H1 (cell line): ENCODE measurements around the gene RXRA. TPM values are rescaled to one million over a fixed set of nuclear protein-coding genes. Genes with fewer than 3 reads are reported as not detected.

Source experiments
- CTCF ChIA-PET: fragments of 300-600 bp; sonication (Branson Sonifier 250); formaldehyde crosslinking; loops from one replicate; lab custom pipeline; 2021; ENCODE audit not compliant: partially characterized antibody; lab: Charles Lee
- POLR2A ChIA-PET: fragments of 300-600 bp; sonication (Branson Sonifier 250); formaldehyde crosslinking; loops from one replicate; lab custom pipeline; 2021; ENCODE audit warnings: inconsistent platforms; ENCODE audit not compliant: partially characterized antibody; lab: Charles Lee
- DNase-seq, 2 experiments: peaks; one replicate each; pipeline versions ENCODE4 v3.0.0 to v3.0.0-alpha.2; 2010 to 2022; ENCODE audit warnings: low spot score in 2 of 2, low read depth in 1 of 2, mixed read lengths in 1 of 2
- FAIRE-seq: peaks from 2 replicates; lab custom pipeline; 2011; peaks lifted over from hg19 to GRCh38; lab: Jason Lieb, UNC
- H2AFZ ChIP-seq: 2 replicates; pipeline ENCODE4 v1.8.1; 2012; ENCODE audit warnings: low read length, inconsistent platforms
- H2AK5ac ChIP-seq: 2 replicates; pipeline ENCODE4 v1.6.1; 2013; ENCODE audit warnings: low read depth, low read length
- H2BK120ac ChIP-seq: replicated peaks from 2 replicates; pipeline ENCODE3; 2013; ENCODE audit warnings: low read depth, low read length, inconsistent platforms
- H2BK12ac ChIP-seq: 2 replicates; pipeline ENCODE4 v1.6.1; 2013; ENCODE audit warnings: low read depth, low read length
- H2BK15ac ChIP-seq: 2 replicates; pipeline ENCODE4 v1.6.1; 2013; ENCODE audit warnings: low read length
- H2BK20ac ChIP-seq: 2 replicates; pipeline ENCODE4 v1.6.1; 2013; ENCODE audit warnings: low read length
- H2BK5ac ChIP-seq: 2 replicates; pipeline ENCODE4 v1.6.1; 2013; ENCODE audit warnings: low read depth, low read length
- H3K14ac ChIP-seq: 2 replicates; pipeline ENCODE4 v1.6.1; 2013; ENCODE audit warnings: inconsistent platforms; ENCODE audit not compliant: insufficient read length
- H3K18ac ChIP-seq: 2 replicates; pipeline ENCODE4 v1.6.1; 2013; ENCODE audit warnings: low read length; ENCODE audit errors: extremely low read depth
- H3K23ac ChIP-seq: 2 replicates; pipeline ENCODE4 v1.6.1; 2013; ENCODE audit warnings: inconsistent platforms; ENCODE audit not compliant: insufficient read length
- H3K23me2 ChIP-seq: 2 replicates; pipeline ENCODE4 v1.6.1; 2013; ENCODE audit warnings: low read depth, low read length
- H3K27ac ChIP-seq: 2 replicates; pipeline ENCODE4 v1.6.1; 2011; ENCODE audit warnings: low read depth, low read length, inconsistent platforms
- H3K27me3 ChIP-seq, 4 experiments: replicated peaks in 1 of 4; 1 replicate in 1 of 4; 2 replicates in 3 of 4; pipeline versions ENCODE4 v1.6.1 to v1.8.1; 2011 to 2013; ENCODE audit warnings: low read length in 3 of 4, mild to moderate bottlenecking in 3 of 4, inconsistent platforms in 2 of 4, mixed read lengths in 2 of 4, moderate library complexity in 1 of 4; ENCODE audit not compliant: control insufficient read depth in 3 of 4, insufficient read depth in 3 of 4; ENCODE audit errors: extremely low read depth in 1 of 4
- H3K36me3 ChIP-seq, 4 experiments: 2 replicates each; pipeline versions ENCODE4 v1.6.1 to v1.8.1; 2011 to 2013; ENCODE audit warnings: mild to moderate bottlenecking in 4 of 4, low read length in 3 of 4, moderate library complexity in 2 of 4, control low read depth in 1 of 4, inconsistent platforms in 1 of 4; ENCODE audit not compliant: insufficient read depth in 4 of 4, control insufficient read depth in 2 of 4
- H3K4ac ChIP-seq: replicated peaks from 2 replicates; pipeline ENCODE3; 2013; ENCODE audit warnings: low read length, low read depth, mixed read lengths, inconsistent platforms; ENCODE audit not compliant: insufficient read length
- H3K4me1 ChIP-seq, 4 experiments: replicated peaks in 1 of 4; 1 replicate in 1 of 4; 2 replicates in 3 of 4; pipeline versions ENCODE4 v1.6.1 to v1.8.1; 2011 to 2013; ENCODE audit warnings: low read length in 3 of 4, inconsistent platforms in 2 of 4, mixed read lengths in 1 of 4; ENCODE audit not compliant: insufficient read depth in 4 of 4, control insufficient read depth in 3 of 4
- H3K4me2 ChIP-seq, 2 experiments: 2 replicates each; pipeline versions ENCODE4 v1.6.1 to v1.8.1; 2011 to 2013; ENCODE audit warnings: low read depth in 2 of 2, low read length in 2 of 2, control low read depth in 1 of 2, inconsistent platforms in 1 of 2, mild to moderate bottlenecking in 1 of 2; ENCODE audit not compliant: insufficient read depth in 1 of 2
- H3K4me3 ChIP-seq, 4 experiments: fragments of 200-600, 300-600 bp in 1 of 4; sonication (generic), shearing (Covaris generic), sonication (Bioruptor Twin) in 1 of 4; 2 replicates each; pipeline versions ENCODE4 v1.5.1 to v1.8.1; 2011 to 2016; ENCODE audit warnings: low read length in 4 of 4, low read depth in 3 of 4, control low read depth in 2 of 4, inconsistent platforms in 2 of 4, mild to moderate bottlenecking in 2 of 4, mixed read lengths in 1 of 4, moderate library complexity in 1 of 4; ENCODE audit not compliant: insufficient read depth in 2 of 4; ENCODE audit errors: extremely low read depth in 1 of 4
- H3K56ac ChIP-seq: replicated peaks from 2 replicates; pipeline ENCODE3; 2013; ENCODE audit warnings: low read depth, mild to moderate bottlenecking, mixed read lengths, low read length, inconsistent platforms; ENCODE audit not compliant: insufficient read length
- H3K79me1 ChIP-seq: 2 replicates; pipeline ENCODE4 v1.6.1; 2013; ENCODE audit warnings: low read depth, low read length, control low read depth
- H3K79me2 ChIP-seq, 2 experiments: 2 replicates each; pipeline versions ENCODE4 v1.6.1 to v1.8.1; 2012 to 2013; ENCODE audit warnings: low read length in 2 of 2, mild to moderate bottlenecking in 2 of 2, inconsistent platforms in 1 of 2; ENCODE audit not compliant: insufficient read depth in 2 of 2, control insufficient read depth in 1 of 2
- H3K9ac ChIP-seq, 4 experiments: replicated peaks in 1 of 4; 1 replicate in 1 of 4; 2 replicates in 3 of 4; pipeline versions ENCODE4 v1.6.1 to v1.8.1; 2011 to 2013; ENCODE audit warnings: low read depth in 3 of 4, low read length in 3 of 4, control low read depth in 2 of 4, mild to moderate bottlenecking in 2 of 4, moderate library complexity in 2 of 4, inconsistent platforms in 1 of 4; ENCODE audit errors: extremely low read depth in 1 of 4
- H3K9me3 ChIP-seq, 2 experiments: 2 replicates each; pipeline versions ENCODE4 v1.6.1 to v1.8.1; 2012 to 2013; ENCODE audit warnings: mild to moderate bottlenecking in 2 of 2, moderate library complexity in 2 of 2, control low read depth in 1 of 2, inconsistent platforms in 1 of 2, low read depth in 1 of 2, low read length in 1 of 2, mixed read lengths in 1 of 2; ENCODE audit not compliant: insufficient read depth in 2 of 2
- H4K20me1 ChIP-seq, 2 experiments: replicated peaks in 1 of 2; 2 replicates each; pipeline versions ENCODE3 to v1.8.1; 2011 to 2013; ENCODE audit warnings: inconsistent platforms in 2 of 2, low read length in 2 of 2, mild to moderate bottlenecking in 1 of 2; ENCODE audit not compliant: insufficient read depth in 2 of 2, control insufficient read depth in 1 of 2
- H4K5ac ChIP-seq: 2 replicates; pipeline ENCODE4 v1.6.1; 2013; ENCODE audit warnings: low read length, low read depth, mixed read lengths, inconsistent platforms; ENCODE audit not compliant: insufficient read length
- H4K8ac ChIP-seq: 2 replicates; pipeline ENCODE4 v1.8.0; 2013; ENCODE audit warnings: mild to moderate bottlenecking, moderate library complexity, low read length, inconsistent platforms; ENCODE audit not compliant: insufficient read depth; ENCODE audit errors: extremely low read depth
- H4K91ac ChIP-seq: replicated peaks from 2 replicates; pipeline ENCODE3; 2013; ENCODE audit warnings: low read length, mixed read lengths, inconsistent platforms; ENCODE audit not compliant: insufficient read length
- CEBPB ChIP-seq: IDR thresholded peaks from 2 replicates; pipeline ENCODE4 v1.6.1; 2012; ENCODE audit warnings: low read depth, low read length
- HDAC6 ChIP-seq: IDR thresholded peaks from one replicate; pipeline ENCODE4 v1.7.1; 2012; ENCODE audit warnings: low read depth, mild to moderate bottlenecking, inconsistent platforms, low read length, moderate library complexity
- NRF1 ChIP-seq: IDR thresholded peaks from 2 replicates; pipeline ENCODE4 v1.6.1; 2011; ENCODE audit warnings: mild to moderate bottlenecking, low read depth, low read length, improper control_type of control experiment
- RBBP5 ChIP-seq: IDR thresholded peaks from 2 replicates; pipeline ENCODE4 v1.7.1; 2012; ENCODE audit warnings: low read depth, mild to moderate bottlenecking, inconsistent platforms, low read length, moderate library complexity, borderline replicate concordance
- SIRT6 ChIP-seq: IDR thresholded peaks from one replicate; pipeline ENCODE4 v1.7.1; 2012; ENCODE audit warnings: low read length, inconsistent platforms
- TAF1 ChIP-seq: IDR thresholded peaks from 2 replicates; pipeline ENCODE4 v1.6.1; 2011; ENCODE audit warnings: mild to moderate bottlenecking, low read depth, low read length
- TBP ChIP-seq: IDR thresholded peaks from 2 replicates; pipeline ENCODE4 v1.6.1; 2011; ENCODE audit warnings: low read depth, low read length, improper control_type of control experiment
- TEAD4 ChIP-seq: IDR thresholded peaks from 2 replicates; pipeline ENCODE4 v1.6.1; 2012; ENCODE audit warnings: low read depth, low read length, inconsistent platforms, mixed read lengths
- WGBS, 2 experiments: shearing (Covaris generic) in 1 of 2; methylation state at CpG; one replicate each; pipeline versions ENCODE4 v1.1.6 to v1.1.7; 2013 to 2015; ENCODE audit warnings: low lambda C conversion rate in 2 of 2, mixed read lengths in 2 of 2, inconsistent platforms in 1 of 2, low coverage in 1 of 2, missing lambda C conversion rate in 1 of 2; ENCODE audit not compliant: insufficient replicate concordance in 2 of 2, insufficient coverage in 1 of 2, insufficient read length in 1 of 2; ENCODE audit errors: extremely low coverage in 1 of 2, missing lambda C conversion rate in 1 of 2; 5-methylcytosine and 5-hydroxymethylcytosine counted together
- polyA plus RNA-seq, 7 experiments: library from polyadenylated mRNA; depleted of rRNA in 3 of 7; stranded (reverse) in 5 of 7; unstranded in 2 of 7; fragments of >200 nt in 5 of 7; fragments of 200-250 nt in 2 of 7; gene quantifications; 1 replicate in 5 of 7; 2 replicates in 1 of 7; 4 replicates in 1 of 7; pipeline versions ENCODE4 v1.2.1 to v1.2.3, GENCODE V29; 2011 to 2013; ENCODE audit warnings: missing spikeins in 2 of 7, mixed read lengths in 2 of 7
- total RNA-seq: library from RNA; stranded (reverse); fragmentation: NEBNext Ultra II Directional; extraction: Animal tissue kit (Norgen Biotek cat#: 25700); gene quantifications from 2 replicates; pipeline ENCODE4 v1.2.1, GENCODE V29; 2021
- TF ChIP-seq, protein P1 (sequence below), 3 experiments: IDR thresholded peaks; 1 replicate in 2 of 3; 2 replicates in 1 of 3; pipeline versions ENCODE4 v1.5.1 to v1.6.1; 2011; ENCODE audit warnings: low read length in 3 of 3, mild to moderate bottlenecking in 3 of 3, inconsistent platforms in 2 of 3, low read depth in 1 of 3, moderate library complexity in 1 of 3; ENCODE audit not compliant: insufficient read depth in 1 of 3; ENCODE audit errors: control extremely low read depth in 1 of 3
- TF ChIP-seq, protein P2 (sequence below): IDR thresholded peaks from 2 replicates; pipeline ENCODE4 v1.6.1; 2012; ENCODE audit warnings: inconsistent platforms
- TF ChIP-seq, protein P3 (sequence below): IDR thresholded peaks from 2 replicates; pipeline ENCODE4 v1.6.1; 2011; ENCODE audit warnings: low read depth, mild to moderate bottlenecking, low read length; ENCODE audit not compliant: insufficient read depth

The RXRA gene
- total and polyA plus RNA-seq, 2 of the 8 experiments (the other 6 are each of a cell fraction or from before 2014, with no cell fraction given), result 9.8 to 29.4 TPM

DNA sequence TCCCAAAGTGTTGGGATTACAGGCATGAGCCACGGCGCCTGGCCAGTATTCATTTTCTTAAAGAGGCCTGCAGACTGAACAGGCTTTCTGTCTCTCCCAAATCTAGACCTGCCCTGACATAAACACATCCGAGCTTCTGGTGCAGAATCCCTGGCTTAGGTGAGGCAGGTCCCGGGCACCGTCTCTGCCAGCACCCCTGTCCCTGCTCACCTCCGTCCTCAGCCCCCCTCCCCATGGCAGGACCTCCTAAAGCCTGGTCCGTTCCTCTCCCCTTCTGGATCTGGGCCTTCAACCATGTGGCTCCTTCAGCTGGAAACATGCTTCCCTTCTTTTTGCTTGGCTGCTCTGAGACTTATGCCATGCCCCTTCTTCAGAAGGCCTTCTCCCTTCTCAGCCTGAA lies 22.7 kb upstream of the RXRA start:
- Histone ChIP-seq H3K79me2 (no peaks in the 10 kb centered on the region; a peak in 1 of 4 replicates), H2BK20ac (no peak overlapping the region), H3K23me2 (peaks cover 8% of the 10 kb centered on the region; the same call in 1 of the 2 replicates), H3K4ac (no peak overlapping the region), H3K4me2 (no peak overlapping the region), H2BK120ac (no peak overlapping the region), H3K18ac (no peak overlapping the region), H3K27ac (no peak overlapping the region), H3K23ac (no peak overlapping the region), H4K20me1 (peaks cover 0 to 9% of the 10 kb centered on the region in 2 experiments), H2BK5ac (no peak overlapping the region), H3K56ac (no peak overlapping the region), H2BK15ac (no peak overlapping the region), H3K9ac (no peak overlapping the region), H3K4me3 (no peak overlapping the region), H2AK5ac (no peak overlapping the region), H2BK12ac (no peak overlapping the region), H4K5ac (no peak overlapping the region), H3K36me3 (no peaks in the 10 kb centered on the region), H3K14ac (no peak overlapping the region), H3K4me1 (no peaks in the 10 kb centered on the region), H4K8ac (no peak overlapping the region), H3K9me3 (peaks cover 0 to 2% of the 10 kb centered on the region in 2 experiments; a peak in 1 of 4 replicates), H2AFZ (no peak overlapping the region), H3K79me1 (no peaks in the 10 kb centered on the region), H3K27me3 (no peaks in the 10 kb centered on the region), H4K91ac (no peak overlapping the region)
- DNase-seq (no peak), FAIRE-seq (no peak)
- POLR2A ChIA-PET, result no interaction called here
- CTCF ChIA-PET, result interaction anchor here (1.4 kb wide), 1 partner anchor 10 kb away, joined by 4 read pairs; no protein-coding TSS in a partner anchor
- 93% methylated on average over 7 of the region's 7 CpGs; no CpG with 5 or more reads in 1 of the 2 experiments for WGBS, 2 experiments
- TF ChIP-seq TBP (no peak), CEBPB (no peak), TAF1 (no peak), SIRT6 (no peak), NRF1 (no peak), TEAD4 (no peak), HDAC6 (no peak), RBBP5 (no peak)
- TF ChIP-seq, protein P1, sequence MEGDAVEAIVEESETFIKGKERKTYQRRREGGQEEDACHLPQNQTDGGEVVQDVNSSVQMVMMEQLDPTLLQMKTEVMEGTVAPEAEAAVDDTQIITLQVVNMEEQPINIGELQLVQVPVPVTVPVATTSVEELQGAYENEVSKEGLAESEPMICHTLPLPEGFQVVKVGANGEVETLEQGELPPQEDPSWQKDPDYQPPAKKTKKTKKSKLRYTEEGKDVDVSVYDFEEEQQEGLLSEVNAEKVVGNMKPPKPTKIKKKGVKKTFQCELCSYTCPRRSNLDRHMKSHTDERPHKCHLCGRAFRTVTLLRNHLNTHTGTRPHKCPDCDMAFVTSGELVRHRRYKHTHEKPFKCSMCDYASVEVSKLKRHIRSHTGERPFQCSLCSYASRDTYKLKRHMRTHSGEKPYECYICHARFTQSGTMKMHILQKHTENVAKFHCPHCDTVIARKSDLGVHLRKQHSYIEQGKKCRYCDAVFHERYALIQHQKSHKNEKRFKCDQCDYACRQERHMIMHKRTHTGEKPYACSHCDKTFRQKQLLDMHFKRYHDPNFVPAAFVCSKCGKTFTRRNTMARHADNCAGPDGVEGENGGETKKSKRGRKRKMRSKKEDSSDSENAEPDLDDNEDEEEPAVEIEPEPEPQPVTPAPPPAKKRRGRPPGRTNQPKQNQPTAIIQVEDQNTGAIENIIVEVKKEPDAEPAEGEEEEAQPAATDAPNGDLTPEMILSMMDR (IDR thresholded peaks at IDR 0.05; ENCODE audit: control extremely low read depth in 1 of 3, insufficient read depth in 1 of 3, low read depth in 1 of 3, low read length in 3 of 3), result no peak
- TF ChIP-seq, protein P2, sequence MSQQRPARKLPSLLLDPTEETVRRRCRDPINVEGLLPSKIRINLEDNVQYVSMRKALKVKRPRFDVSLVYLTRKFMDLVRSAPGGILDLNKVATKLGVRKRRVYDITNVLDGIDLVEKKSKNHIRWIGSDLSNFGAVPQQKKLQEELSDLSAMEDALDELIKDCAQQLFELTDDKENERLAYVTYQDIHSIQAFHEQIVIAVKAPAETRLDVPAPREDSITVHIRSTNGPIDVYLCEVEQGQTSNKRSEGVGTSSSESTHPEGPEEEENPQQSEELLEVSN, result no peak
- TF ChIP-seq, protein P3, sequence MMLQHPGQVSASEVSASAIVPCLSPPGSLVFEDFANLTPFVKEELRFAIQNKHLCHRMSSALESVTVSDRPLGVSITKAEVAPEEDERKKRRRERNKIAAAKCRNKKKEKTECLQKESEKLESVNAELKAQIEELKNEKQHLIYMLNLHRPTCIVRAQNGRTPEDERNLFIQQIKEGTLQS, result no peak
